Adrenal gland (tissue), 5 donors: ENCODE measurements around the gene CALHM5.

Experiments used
- POLR2A ChIP-seq, 2 donors: fragments of 450-650 bp; IDR thresholded peaks; one replicate each; pipeline ENCODE4 v1.6.1; 2017; ENCODE audit warnings: antibody characterized with exemption in 2 of 2, mild to moderate bottlenecking in 2 of 2, moderate library complexity in 1 of 2
- TF ChIP-seq, protein P1 (sequence below), 6 experiments: fragments of 450-650 bp in 4 of 6; fragments of 200-600 bp in 2 of 6; sonication (generic) in 1 of 6; IDR thresholded peaks; 1 replicate in 5 of 6; 2 replicates in 1 of 6; pipeline versions ENCODE4 v1.5.1 to v1.8.0; 2016 to 2021; ENCODE audit warnings: antibody characterized with exemption in 6 of 6, mild to moderate bottlenecking in 2 of 6, moderate library complexity in 1 of 6
- donor health status: DM: no; HTN: no; CAD: no.

DNA sequence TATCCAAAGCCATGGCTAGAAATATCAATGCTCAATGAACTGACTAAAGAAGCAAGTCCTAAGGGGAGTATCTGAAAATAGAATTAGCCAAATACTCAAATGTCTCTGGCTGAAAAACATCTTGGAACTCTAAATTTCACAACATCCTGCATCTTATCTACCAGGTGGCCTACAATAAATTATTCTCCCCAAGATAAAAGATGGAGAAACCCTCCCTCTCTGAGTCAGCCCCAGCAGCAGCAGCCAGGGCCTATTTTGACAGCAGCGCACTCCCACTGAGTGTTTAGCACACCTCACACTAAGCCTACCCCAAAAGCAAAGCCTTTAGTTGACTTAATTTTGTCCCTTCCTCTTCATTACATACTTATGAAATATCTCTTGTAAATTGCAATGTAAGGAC, 44.3 kb upstream of the CALHM5 start:
- no peak for TF ChIP-seq POLR2A (IDR thresholded peaks at IDR 0.05)
- TF ChIP-seq, protein P1, sequence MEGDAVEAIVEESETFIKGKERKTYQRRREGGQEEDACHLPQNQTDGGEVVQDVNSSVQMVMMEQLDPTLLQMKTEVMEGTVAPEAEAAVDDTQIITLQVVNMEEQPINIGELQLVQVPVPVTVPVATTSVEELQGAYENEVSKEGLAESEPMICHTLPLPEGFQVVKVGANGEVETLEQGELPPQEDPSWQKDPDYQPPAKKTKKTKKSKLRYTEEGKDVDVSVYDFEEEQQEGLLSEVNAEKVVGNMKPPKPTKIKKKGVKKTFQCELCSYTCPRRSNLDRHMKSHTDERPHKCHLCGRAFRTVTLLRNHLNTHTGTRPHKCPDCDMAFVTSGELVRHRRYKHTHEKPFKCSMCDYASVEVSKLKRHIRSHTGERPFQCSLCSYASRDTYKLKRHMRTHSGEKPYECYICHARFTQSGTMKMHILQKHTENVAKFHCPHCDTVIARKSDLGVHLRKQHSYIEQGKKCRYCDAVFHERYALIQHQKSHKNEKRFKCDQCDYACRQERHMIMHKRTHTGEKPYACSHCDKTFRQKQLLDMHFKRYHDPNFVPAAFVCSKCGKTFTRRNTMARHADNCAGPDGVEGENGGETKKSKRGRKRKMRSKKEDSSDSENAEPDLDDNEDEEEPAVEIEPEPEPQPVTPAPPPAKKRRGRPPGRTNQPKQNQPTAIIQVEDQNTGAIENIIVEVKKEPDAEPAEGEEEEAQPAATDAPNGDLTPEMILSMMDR (IDR thresholded peaks at IDR 0.05): no peak
